Stomach (tissue), 9 donors: ENCODE measurements around the gene PPP1R37. TPM values are rescaled to one million over a fixed set of nuclear protein-coding genes. Genes with fewer than 3 reads are reported as not detected.
A peak's percentile ranks its signal among the peaks of the same experiment; 100 is the strongest.

Experiments used
- DNase-seq, 2 donors: peaks; one replicate each; pipeline versions ENCODE4 v3.0.0 to v3.0.0-alpha.2; 2013 to 2019
- H3K27ac ChIP-seq, 5 donors: fragments of 200-600 bp in 4 of 5; sonication (generic) in 4 of 5; one replicate each; pipeline ENCODE4 v1.5.1; 2013 to 2019; ENCODE audit warnings: mild to moderate bottlenecking in 1 of 5, moderate library complexity in 1 of 5
- H3K27me3 ChIP-seq, 3 donors: fragments of 200-600 bp; sonication (generic); one replicate each; pipeline ENCODE4 v1.5.1; 2017 to 2019; ENCODE audit warnings: mixed run types in 1 of 3
- H3K36me3 ChIP-seq, 4 donors: fragments of 200-600 bp; sonication (generic); 1 replicate in 3 of 4; 2 replicates in 1 of 4; pipeline ENCODE4 v1.5.1; 2016 to 2019
- H3K4me1 ChIP-seq, 4 donors: fragments of 200-600 bp; sonication (generic); one replicate each; pipeline ENCODE4 v1.5.1; 2016 to 2019
- H3K4me3 ChIP-seq, 4 donors: fragments of 200-600 bp; sonication (generic) in 3 of 4; one replicate each; pipeline ENCODE4 v1.5.1; 2016 to 2019; ENCODE audit warnings: mild to moderate bottlenecking in 1 of 4
- H3K9me3 ChIP-seq, 4 donors: fragments of 200-600 bp; sonication (generic); one replicate each; pipeline ENCODE4 v1.5.1; 2016 to 2019
- CTCF ChIP-seq, 7 experiments: fragments of 450-650 bp in 4 of 7; fragments of 200-600 bp in 3 of 7; sonication (generic) in 3 of 7; IDR thresholded peaks; one replicate each; pipeline ENCODE4 v1.5.1; 2016 to 2019; ENCODE audit warnings: antibody characterized with exemption in 7 of 7, control low read depth in 2 of 7, mild to moderate bottlenecking in 1 of 7
- EP300 ChIP-seq: sonication (generic); formaldehyde crosslinking; IDR thresholded peaks from one replicate; pipeline ENCODE4 v1.6.1; 2017; ENCODE audit warnings: antibody characterized with exemption
- POLR2A ChIP-seq, 4 donors: fragments of 450-650 bp; IDR thresholded peaks; one replicate each; pipeline ENCODE4 v1.6.1; 2016; ENCODE audit warnings: antibody characterized with exemption in 4 of 4, control low read depth in 2 of 4, mild to moderate bottlenecking in 1 of 4, moderate library complexity in 1 of 4
- POLR2AphosphoS5 ChIP-seq, 3 donors: sonication (generic); formaldehyde crosslinking; IDR thresholded peaks; one replicate each; pipeline ENCODE4 v1.6.1; 2016; ENCODE audit warnings: antibody characterized with exemption in 3 of 3
- WGBS, 5 donors: extraction: QIAGEN DNeasy Blood & Tissue Kit in 3 of 5; methylation state at CpG; one replicate each; pipeline versions ENCODE4 v1.1.5 to v1.1.7; 2013 to 2018; 5-methylcytosine and 5-hydroxymethylcytosine counted together
- intact Hi-C: fragments of 100-400 bp; cut with DNase I; formaldehyde crosslinking; loops from one replicate; pipeline ENCODE4 v1.15.1; 2023; ENCODE audit warnings: low total_unique reads
- polyA plus RNA-seq, 3 donors: library from polyadenylated mRNA; stranded (reverse); fragments of 200-250 nt; gene quantifications; one replicate each; pipeline ENCODE4 v1.2.3, GENCODE V29; 2013
- total RNA-seq, 5 donors: library from RNA; depleted of rRNA; stranded (reverse); fragments of >200 nt; gene quantifications; one replicate each; pipeline versions ENCODE4 v1.1.0 to v1.2.3, GENCODE V29; 2014 to 2016
- donor health status: healthy with polysubstance abuse.
- donor health status: Bipolar disorder and iron deficiency.
- donor health status: healthy.

PPP1R37 gene
- total and polyA plus RNA-seq, 8 donors = 25.7 to 268 (median 53.9) TPM

- Histone ChIP-seq H3K27me3 (no peaks in the 10 kb centered on the region), H3K27ac (peak overlapping the region in 2 of 5 donors; percentile 27 to 72), H3K9me3 (no peaks in the 10 kb centered on the region), H3K4me1 (peaks cover 61 to 97% (median 93%) of the 10 kb centered on the region in 4 donors), H3K36me3 (peaks cover 22 to 59% (median 58%) of the 10 kb centered on the region in 4 donors), H3K4me3 (no peak overlapping the region)
- 67 to 83% (median 78%) methylated on average over 7 of the region's 7 CpGs for WGBS, 5 donors
- no peak for TF ChIP-seq POLR2A (IDR thresholded peaks at IDR 0.05)
- TF ChIP-seq POLR2AphosphoS5 (IDR thresholded peaks at IDR 0.05) = no peak
- peak in 1 of 7 experiments; percentile 7 for TF ChIP-seq CTCF (IDR thresholded peaks at IDR 0.05)
- DNase-seq = no peak
- intact Hi-C loops = no loop called here
These were observed 45.7 kb upstream of the PPP1R37 start for GRCh38 chr19:45047188-45047797.

GRCh38 chr19:45049073-45049736 is 43.8 kb upstream of the PPP1R37 start:
- peaks cover 23 to 60% (median 58%) of the 10 kb centered on the region in 4 donors for H3K36me3 ChIP-seq
- TF ChIP-seq EP300 (no peak), POLR2A (IDR thresholded peaks at IDR 0.05) (no peak)
- H3K9me3 ChIP-seq = no peaks in the 10 kb centered on the region
- no peaks in the 10 kb centered on the region for H3K27me3 ChIP-seq
- peaks cover 65 to 100% (median 99%) of the 10 kb centered on the region in 4 donors for H3K4me1 ChIP-seq
- peak overlapping the region; percentile 13 to 80 (median 48) for H3K27ac ChIP-seq
- 35 to 81% (median 58%) methylated on average over 8 of the region's 8 CpGs for WGBS, 5 donors
- intact Hi-C loops = no loop called here
- peak in 1 of 2 donors; percentile 78 for DNase-seq
- no peak overlapping the region for H3K4me3 ChIP-seq

- intact Hi-C loops = no loop called here
- WGBS, 5 donors = 85 to 90% (median 89%) methylated on average over 6 of the region's 6 CpGs
- Histone ChIP-seq H3K9me3 (no peaks in the 10 kb centered on the region), H3K27me3 (no peaks in the 10 kb centered on the region), H3K4me3 (no peak overlapping the region), H3K27ac (peak overlapping the region; percentile 1 to 80 (median 48)), H3K4me1 (peaks cover 57 to 95% (median 92%) of the 10 kb centered on the region in 4 donors), H3K36me3 (peaks cover 24 to 60% (median 58%) of the 10 kb centered on the region in 4 donors)
- no peak for DNase-seq
- TF ChIP-seq POLR2AphosphoS5 (IDR thresholded peaks at IDR 0.05) (no peak), POLR2A (IDR thresholded peaks at IDR 0.05) (no peak), EP300 (no peak), CTCF (IDR thresholded peaks at IDR 0.05) (no peak)
These were observed 42.9 kb upstream of the PPP1R37 start for GRCh38 chr19:45050036-45050435.

- Histone ChIP-seq H3K27ac (peak overlapping the region; percentile 75 to 81 (median 78)), H3K4me1 (peaks cover 39 to 75% (median 72%) of the 10 kb centered on the region in 4 donors), H3K9me3 (no peaks in the 10 kb centered on the region), H3K27me3 (no peaks in the 10 kb centered on the region), H3K4me3 (peak overlapping the region in 1 of 4 donors; percentile 1), H3K36me3 (peaks cover 41 to 62% (median 60%) of the 10 kb centered on the region in 4 donors)
- intact Hi-C loops = no loop called here
- WGBS, 5 donors = 24 to 57% (median 29%) methylated on average over 8 to 9 of the region's 9 CpGs
- TF ChIP-seq POLR2AphosphoS5 (IDR thresholded peaks at IDR 0.05) (peak in 1 of 3 donors; percentile 18), POLR2A (IDR thresholded peaks at IDR 0.05) (no peak)
- DNase-seq = peak; percentile 85 to 90
These were observed 40.9 kb upstream of the PPP1R37 start for GRCh38 chr19:45051929-45052579.

- H3K27me3 ChIP-seq = no peaks in the 10 kb centered on the region
- no peaks in the 10 kb centered on the region for H3K9me3 ChIP-seq
- H3K4me3 ChIP-seq = no peak overlapping the region
- 84 to 94% (median 90%) methylated on average over 5 to 8 of the region's 8 CpGs for WGBS, 5 donors
- DNase-seq = no peak
- peaks cover 89 to 100% (median 100%) of the 10 kb centered on the region in 4 donors for H3K36me3 ChIP-seq
- no peak for TF ChIP-seq EP300
- TF ChIP-seq POLR2A (IDR thresholded peaks at IDR 0.05) = no peak
- no peak for TF ChIP-seq CTCF (IDR thresholded peaks at IDR 0.05)
- no peak for TF ChIP-seq POLR2AphosphoS5 (IDR thresholded peaks at IDR 0.05)
- no peak overlapping the region for H3K27ac ChIP-seq
- peaks cover 11 to 37% (median 27%) of the 10 kb centered on the region in 4 donors for H3K4me1 ChIP-seq
- intact Hi-C loops = no loop called here
These were observed 36.1 kb upstream of the PPP1R37 start for GRCh38 chr19:45056831-45057230.
